GM12801 (cell line): ENCODE data around the gene FIBCD1.

ENCODE experiments used
- TF ChIP-seq, protein P1 (sequence below): IDR thresholded peaks from one replicate; pipeline ENCODE4 v1.5.1; 2011; ENCODE audit warnings: control low read depth; ENCODE audit not compliant: insufficient read length; ENCODE audit errors: extremely low read depth

Gene FIBCD1

DNA sequence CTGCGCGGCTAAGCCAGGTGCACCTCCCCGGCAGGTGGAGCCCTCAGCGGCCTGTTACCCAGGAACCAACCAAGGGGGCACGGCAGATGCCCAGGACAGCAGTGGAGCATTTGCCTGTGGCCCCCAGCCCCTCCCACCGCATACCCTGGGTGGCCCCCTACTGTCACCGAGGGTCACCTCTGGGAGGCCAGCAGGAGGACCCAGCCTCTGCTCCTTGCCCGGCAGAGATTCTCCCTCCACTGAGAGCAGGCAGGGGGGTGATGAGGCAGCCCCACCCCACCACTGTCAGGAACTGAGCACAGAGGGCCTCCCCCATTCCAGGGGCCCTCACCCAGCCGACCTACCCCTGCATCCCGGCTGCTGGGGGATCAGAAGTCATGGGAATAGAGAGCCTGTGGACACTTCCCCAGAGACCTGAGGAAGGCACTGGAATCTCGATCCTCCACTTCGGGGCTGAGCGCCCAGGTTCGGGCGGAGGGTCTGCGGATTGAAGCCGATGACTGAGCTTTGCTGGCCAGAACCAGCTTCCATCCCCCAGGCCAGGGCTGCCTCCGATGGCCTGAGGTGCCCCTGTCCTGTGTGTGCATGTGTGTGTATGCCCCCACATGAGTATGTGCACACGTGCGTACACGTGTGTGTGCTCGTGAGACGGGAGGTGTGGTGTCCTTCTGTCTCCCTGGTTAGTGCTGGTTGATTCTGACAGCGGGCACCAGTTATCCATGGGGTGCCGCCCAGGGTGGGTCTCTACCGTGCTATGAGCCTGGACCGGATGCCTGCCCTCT lies 42.6 kb downstream of the FIBCD1 start, which contains the start of gene QRFP:
TSS of gene QRFP (minus strand) at position 580 of the 782 bp plus-strand sequence. CDS start 2,974 bp downstream, outside the sequence.
- TF ChIP-seq, protein P1, sequence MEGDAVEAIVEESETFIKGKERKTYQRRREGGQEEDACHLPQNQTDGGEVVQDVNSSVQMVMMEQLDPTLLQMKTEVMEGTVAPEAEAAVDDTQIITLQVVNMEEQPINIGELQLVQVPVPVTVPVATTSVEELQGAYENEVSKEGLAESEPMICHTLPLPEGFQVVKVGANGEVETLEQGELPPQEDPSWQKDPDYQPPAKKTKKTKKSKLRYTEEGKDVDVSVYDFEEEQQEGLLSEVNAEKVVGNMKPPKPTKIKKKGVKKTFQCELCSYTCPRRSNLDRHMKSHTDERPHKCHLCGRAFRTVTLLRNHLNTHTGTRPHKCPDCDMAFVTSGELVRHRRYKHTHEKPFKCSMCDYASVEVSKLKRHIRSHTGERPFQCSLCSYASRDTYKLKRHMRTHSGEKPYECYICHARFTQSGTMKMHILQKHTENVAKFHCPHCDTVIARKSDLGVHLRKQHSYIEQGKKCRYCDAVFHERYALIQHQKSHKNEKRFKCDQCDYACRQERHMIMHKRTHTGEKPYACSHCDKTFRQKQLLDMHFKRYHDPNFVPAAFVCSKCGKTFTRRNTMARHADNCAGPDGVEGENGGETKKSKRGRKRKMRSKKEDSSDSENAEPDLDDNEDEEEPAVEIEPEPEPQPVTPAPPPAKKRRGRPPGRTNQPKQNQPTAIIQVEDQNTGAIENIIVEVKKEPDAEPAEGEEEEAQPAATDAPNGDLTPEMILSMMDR = no peak

DNA sequence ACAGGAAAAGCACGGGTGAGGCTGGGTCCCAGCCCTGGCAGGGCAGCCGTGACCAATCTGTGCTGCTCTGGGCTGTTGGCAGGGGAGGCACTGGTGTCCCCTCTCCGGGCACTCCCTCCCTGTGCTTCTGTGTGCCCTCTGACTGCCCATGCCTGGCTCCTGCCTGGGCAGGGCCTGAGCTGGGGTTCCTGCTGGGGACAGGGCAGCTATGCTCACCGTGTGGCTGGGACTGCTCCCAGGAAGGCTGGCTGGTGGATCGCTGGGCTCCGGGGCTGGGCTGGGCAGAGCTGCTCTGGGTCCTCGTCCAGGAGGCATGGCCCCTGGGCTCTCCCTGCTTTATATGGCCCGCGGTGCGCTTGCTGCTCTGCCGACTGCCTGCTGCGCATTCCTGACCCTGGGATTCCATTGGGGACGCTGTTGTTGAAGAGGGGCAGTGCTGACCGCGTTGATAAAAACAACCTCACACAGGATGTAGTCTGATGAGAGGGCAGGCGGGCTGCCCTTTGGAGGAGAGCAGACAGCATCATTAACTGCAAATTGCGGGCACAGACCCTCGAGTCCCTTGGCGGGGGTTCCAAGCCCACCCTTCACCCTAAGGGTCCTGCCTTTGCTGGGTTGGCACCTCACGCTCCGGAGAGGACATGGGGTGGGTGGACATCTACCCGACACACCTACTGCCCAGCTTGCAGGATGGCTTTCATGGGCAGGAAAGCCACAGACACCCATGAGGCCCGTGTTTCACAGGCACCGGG lies 43.4 kb downstream of the FIBCD1 start:
- TF ChIP-seq, protein P1 = no peak

DNA sequence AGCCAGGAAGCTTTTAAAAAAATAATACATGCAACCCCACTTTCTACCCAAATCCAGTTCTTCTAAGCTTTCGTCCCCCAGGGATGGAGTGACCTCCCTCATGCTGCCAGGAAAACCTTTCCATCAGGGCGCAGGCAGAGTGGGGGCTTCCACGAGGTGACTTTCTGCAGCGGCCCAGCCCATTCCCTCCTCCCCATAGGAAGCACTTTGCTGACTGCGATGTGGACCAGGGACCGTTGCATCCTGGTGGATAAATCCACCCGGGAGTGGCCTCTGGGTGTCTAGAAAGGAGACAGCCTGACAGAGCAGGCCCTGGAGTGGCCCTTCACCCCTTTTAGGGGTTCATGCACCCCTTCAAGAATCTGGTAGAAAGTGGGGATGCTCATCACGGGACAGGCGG lies 44.0 kb downstream of the FIBCD1 start:
- TF ChIP-seq, protein P1 = no peak

DNA sequence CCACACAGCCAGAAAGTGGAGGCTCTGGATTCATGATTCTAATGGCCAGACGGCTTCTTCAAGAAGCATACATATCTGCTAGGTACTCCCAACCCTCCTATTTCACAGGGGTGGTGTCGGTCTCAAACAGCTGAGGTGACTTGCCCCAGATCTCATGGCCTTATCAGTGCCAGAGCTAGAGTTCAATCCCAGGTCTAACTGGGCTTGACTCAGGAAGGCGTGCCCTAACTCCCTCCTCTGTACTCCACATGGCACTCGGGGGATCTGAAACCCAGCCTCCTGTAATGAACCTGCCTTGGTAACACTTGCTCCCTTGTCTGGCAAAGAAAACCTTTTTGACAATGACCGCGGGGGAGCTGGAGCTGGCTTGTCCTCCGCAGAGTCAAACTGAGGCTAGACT lies 44.5 kb downstream of the FIBCD1 start:
- TF ChIP-seq, protein P1 = no peak

DNA sequence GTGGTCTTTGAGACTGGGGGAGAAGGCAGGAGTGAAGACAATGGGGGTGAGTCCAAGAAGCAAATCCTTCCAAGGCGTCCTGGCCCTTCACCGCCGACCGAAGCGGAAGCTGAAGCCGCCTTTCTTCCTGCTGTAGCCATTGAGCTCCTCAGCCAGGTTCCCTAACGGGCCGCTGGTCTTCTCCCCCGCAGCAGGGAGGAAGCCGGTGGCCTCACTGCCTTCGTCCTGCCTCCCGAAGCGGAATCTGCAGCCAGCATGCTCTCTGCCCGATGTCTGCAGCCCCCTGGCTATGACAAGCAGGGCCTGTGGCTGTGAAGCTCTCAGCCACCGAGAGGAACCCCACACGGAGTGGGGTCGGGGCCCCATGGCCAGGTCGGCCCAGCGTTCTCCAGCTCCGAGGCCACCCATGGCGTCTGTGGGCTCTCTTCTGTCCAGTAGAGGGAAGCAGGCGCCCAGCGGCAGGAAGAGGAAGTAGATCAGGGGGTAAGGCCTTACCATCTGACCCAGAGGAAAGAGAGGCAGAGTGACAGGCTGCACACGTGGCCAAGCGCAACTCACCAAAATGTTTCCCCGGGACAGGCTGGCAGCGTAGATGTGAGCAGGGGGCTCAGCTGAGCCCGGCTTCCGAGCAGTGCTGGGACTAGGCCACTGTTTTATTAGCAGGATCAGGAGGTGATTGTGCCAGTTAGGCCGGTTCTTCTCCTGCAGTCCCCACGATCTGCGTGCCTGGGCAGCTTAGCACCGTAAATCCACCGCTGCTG lies 45.5 kb downstream of the FIBCD1 start:
- TF ChIP-seq, protein P1 = no peak

DNA sequence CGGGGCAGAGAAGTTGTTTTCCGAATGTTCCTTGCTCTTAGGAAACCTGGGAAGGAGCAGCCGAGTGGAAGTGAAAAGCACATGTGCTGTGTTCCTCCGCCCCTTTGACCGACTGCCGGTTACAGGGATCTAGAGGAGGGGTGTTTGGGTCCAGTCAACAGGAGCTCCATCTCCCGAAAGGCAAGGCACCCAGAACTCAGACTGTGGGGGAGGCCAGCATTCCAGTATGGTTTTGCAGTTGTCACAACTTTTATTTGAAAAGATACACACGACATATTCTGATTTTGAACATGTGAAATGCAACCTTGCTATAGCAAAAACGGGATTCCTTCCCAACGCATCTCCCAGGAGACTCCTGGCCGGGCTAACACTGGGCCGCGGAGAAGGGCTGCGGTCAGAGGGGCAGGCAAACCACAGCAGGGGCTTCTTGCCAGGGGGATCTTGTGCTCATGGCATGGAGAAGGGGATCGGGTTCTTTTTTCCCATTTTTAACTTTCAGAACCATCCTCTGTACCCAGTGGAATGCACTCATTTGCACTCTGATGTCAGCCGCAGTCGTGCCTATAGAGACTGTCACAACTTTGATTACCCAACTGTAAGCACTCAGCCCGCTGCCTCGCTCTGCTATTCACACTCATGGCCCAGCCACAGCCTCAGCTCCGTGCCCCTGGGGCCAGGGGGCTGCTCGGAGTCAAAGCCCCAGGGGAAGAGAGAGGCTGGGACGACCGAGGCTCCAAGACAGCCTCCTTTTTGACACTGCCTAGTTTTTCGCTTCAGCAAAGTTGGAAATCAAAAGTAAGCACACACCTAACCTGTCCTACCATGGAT lies 46.4 kb downstream of the FIBCD1 start:
- TF ChIP-seq, protein P1 = no peak
